GM13977 (cell line): ENCODE data around the gene CRYGN.

ENCODE experiments used
- DNase-seq: peaks from one replicate; pipeline ENCODE4 v3.0.0; 2012; ENCODE audit warnings: low spot score
- CTCF ChIP-seq: IDR thresholded peaks from 2 replicates; pipeline ENCODE4 v1.5.1; 2012; ENCODE audit warnings: mild to moderate bottlenecking, control low read depth; ENCODE audit not compliant: insufficient read depth; ENCODE audit errors: extremely low read depth, missing control alignments
- in situ Hi-C: fragments of 300-500 bp; cut with MboI; formaldehyde crosslinking; loops from one replicate; pipeline ENCODE4 v1.12.0; 2022; ENCODE audit warnings: low sequenced_read_pairs, low pct_unique_long_range_greater_than_20kb, mixed read lengths, inconsistent platforms; ENCODE audit not compliant: unreplicated experiment

The CRYGN gene

GRCh38 chr7:151422212-151422611 lies 17.7 kb downstream of the CRYGN start:
- no peak for TF ChIP-seq CTCF
- no peak for DNase-seq
- in situ Hi-C loops: no loop called here

GRCh38 chr7:151420144-151420543 lies 19.8 kb downstream of the CRYGN start:
- no peak for DNase-seq
- no peak for TF ChIP-seq CTCF
- in situ Hi-C loops: no loop called here

GRCh38 chr7:151416941-151417315 lies 23.0 kb downstream of the CRYGN start:
- in situ Hi-C loops: no loop called here
- no peak for TF ChIP-seq CTCF
- no peak for DNase-seq

- TF ChIP-seq CTCF: no peak
- no peak for DNase-seq
- in situ Hi-C loops: no loop called here
Observed at GRCh38 chr7:151416112-151416940, 23.6 kb downstream of the CRYGN start.

GRCh38 chr7:151415375-151416105 lies 24.4 kb downstream of the CRYGN start:
- no peak for TF ChIP-seq CTCF
- in situ Hi-C loops: no loop called here
- DNase-seq: no peak

GRCh38 chr7:151413241-151413640 lies 26.7 kb downstream of the CRYGN start:
- in situ Hi-C loops: no loop called here
- no peak for TF ChIP-seq CTCF
- DNase-seq: no peak
